Measurements from ENCODE around the gene SLC15A3.
A peak's percentile ranks its signal among the peaks of the same experiment; 100 is the strongest.

SLC15A3 gene

GRCh38 chr11:60932605-60933356, 19.2 kb downstream of the SLC15A3 start:
- no peak overlapping the region for H3K4me3 ChIP-seq (ENCODE audit: low read depth, low read length)
- DNase-seq (ENCODE audit: low read depth), result peak; percentile 79
- TF ChIP-seq, protein P1, sequence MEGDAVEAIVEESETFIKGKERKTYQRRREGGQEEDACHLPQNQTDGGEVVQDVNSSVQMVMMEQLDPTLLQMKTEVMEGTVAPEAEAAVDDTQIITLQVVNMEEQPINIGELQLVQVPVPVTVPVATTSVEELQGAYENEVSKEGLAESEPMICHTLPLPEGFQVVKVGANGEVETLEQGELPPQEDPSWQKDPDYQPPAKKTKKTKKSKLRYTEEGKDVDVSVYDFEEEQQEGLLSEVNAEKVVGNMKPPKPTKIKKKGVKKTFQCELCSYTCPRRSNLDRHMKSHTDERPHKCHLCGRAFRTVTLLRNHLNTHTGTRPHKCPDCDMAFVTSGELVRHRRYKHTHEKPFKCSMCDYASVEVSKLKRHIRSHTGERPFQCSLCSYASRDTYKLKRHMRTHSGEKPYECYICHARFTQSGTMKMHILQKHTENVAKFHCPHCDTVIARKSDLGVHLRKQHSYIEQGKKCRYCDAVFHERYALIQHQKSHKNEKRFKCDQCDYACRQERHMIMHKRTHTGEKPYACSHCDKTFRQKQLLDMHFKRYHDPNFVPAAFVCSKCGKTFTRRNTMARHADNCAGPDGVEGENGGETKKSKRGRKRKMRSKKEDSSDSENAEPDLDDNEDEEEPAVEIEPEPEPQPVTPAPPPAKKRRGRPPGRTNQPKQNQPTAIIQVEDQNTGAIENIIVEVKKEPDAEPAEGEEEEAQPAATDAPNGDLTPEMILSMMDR (conservative IDR thresholded peaks at IDR 0.05; ENCODE audit: low read depth, low read length), result no peak

DNA sequence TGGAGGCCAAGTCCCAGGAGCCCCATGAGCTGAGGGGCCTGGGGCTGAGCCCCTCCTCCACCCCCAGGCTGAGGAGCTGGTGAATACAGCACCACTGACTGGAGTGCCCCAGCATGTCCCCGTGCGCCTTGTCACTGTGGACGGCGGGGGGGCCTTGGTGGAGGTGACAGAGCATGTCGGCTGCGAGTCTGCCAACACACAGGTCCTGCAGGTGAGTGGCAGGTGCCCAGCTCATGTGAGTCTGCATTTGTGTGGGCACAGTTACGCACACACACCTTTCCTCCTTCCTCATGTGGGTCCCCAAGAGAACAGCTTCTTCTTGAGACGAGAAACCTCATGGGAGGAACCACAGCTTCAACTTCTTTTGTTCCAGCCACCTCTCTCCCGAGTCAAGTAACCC, 20.1 kb downstream of the SLC15A3 start:
- TF ChIP-seq, protein P1 (conservative IDR thresholded peaks at IDR 0.05; ENCODE audit: low read depth, low read length), result no peak
- H3K4me3 ChIP-seq (ENCODE audit: low read depth, low read length), result no peak overlapping the region
- no peak for DNase-seq (ENCODE audit: low read depth)

- no peak for DNase-seq (ENCODE audit: low read depth)
- H3K4me3 ChIP-seq (ENCODE audit: low read depth, low read length), result no peak overlapping the region
- TF ChIP-seq, protein P1 (conservative IDR thresholded peaks at IDR 0.05; ENCODE audit: low read depth, low read length), result no peak
Measured at GRCh38 chr11:60930394-60930793, 21.6 kb downstream of the SLC15A3 start.

DNA sequence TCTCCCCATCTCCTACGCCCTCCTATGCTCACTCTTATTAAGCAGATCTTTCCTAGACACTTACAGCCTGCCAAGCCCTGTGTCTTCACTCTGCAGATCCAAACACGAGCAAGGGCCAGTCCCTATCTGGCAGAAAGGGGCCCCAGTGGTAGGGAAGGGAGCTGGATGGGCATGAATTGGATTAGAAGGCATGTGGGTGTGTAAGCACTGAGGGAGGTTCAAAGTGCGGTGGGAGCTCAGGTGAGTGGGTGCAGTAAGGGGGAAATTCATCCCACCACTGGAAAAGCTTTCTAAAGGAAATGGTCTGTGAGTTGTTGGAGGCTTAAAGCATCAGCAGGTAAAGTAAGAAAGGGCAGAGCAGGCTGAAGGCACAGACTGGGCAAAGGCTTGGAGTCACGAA, 22.2 kb downstream of the SLC15A3 start:
- H3K4me3 ChIP-seq (ENCODE audit: low read depth, low read length), result no peak overlapping the region
- DNase-seq (ENCODE audit: low read depth), result no peak
- TF ChIP-seq, protein P1 (conservative IDR thresholded peaks at IDR 0.05; ENCODE audit: low read depth, low read length), result no peak

DNA sequence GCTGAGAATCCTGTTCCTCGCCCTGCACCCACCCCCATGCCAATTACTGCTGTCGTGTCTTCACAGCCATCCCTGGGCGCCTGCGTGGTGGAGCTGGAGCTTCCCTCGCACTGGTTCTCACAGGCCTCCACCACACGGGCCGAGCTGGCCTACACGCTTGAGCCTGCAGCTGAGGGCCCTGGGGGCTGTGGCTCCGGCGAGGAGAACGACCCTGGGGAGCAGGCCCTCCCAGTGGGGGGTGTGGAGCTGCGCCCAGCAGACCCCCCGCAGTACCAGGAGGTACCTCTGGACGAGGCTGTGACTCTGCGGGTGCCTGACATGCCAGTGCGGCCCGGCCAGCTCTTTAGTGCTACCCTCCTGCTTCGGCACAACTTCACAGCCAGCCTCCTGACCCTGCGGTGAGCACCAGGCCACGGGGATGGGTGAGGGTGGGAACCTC, 23.4 kb downstream of the SLC15A3 start:
- TF ChIP-seq, protein P1 (conservative IDR thresholded peaks at IDR 0.05; ENCODE audit: low read depth, low read length), result no peak
- no peak for DNase-seq (ENCODE audit: low read depth)
- no peak overlapping the region for H3K4me3 ChIP-seq (ENCODE audit: low read depth, low read length)

- no peak overlapping the region for H3K4me3 ChIP-seq (ENCODE audit: low read depth, low read length)
- TF ChIP-seq, protein P1 (conservative IDR thresholded peaks at IDR 0.05; ENCODE audit: low read depth, low read length), result no peak
- DNase-seq (ENCODE audit: low read depth), result no peak
Measured at GRCh38 chr11:60927600-60927999, 24.4 kb downstream of the SLC15A3 start.

- TF ChIP-seq, protein P1 (conservative IDR thresholded peaks at IDR 0.05; ENCODE audit: low read depth, low read length), result no peak
- DNase-seq (ENCODE audit: low read depth), result no peak
Measured at GRCh38 chr11:60927061-60927592, 24.8 kb downstream of the SLC15A3 start.

More at GRCh38 chr11:60927061-60927592, 24.8 kb downstream of the SLC15A3 start:
- no peak overlapping the region for H3K4me3 ChIP-seq (ENCODE audit: low read depth, low read length)
